ENCODE results near the gene KRT36. TPM values are rescaled to one million over a fixed set of nuclear protein-coding genes. Genes with fewer than 3 reads are reported as not detected.

The KRT36 gene
- total RNA-seq, 1 donor from 2014 or later = not detected

GRCh38 chr17:41444640-41445039 lies 45.1 kb downstream of the KRT36 start:
- DNase-seq (ENCODE audit: low spot score) = no peak
- Mint-ChIP-seq H3K4me1 (ENCODE audit: low read depth) (no peaks in the 10 kb centered on the region), H3K4me3 (ENCODE audit: unreplicated experiment) (no peak overlapping the region), H3K36me3 (ENCODE audit: low read depth) (no peaks in the 10 kb centered on the region), H3K27me3 (ENCODE audit: low read depth) (peaks cover 24% of the 10 kb centered on the region), H3K9me3 (ENCODE audit: low read depth) (peaks cover 3% of the 10 kb centered on the region), H3K27ac (ENCODE audit: unreplicated experiment) (no peak overlapping the region)
- TF ChIP-seq CTCF (IDR thresholded peaks at IDR 0.05) = no peak

GRCh38 chr17:41444186-41444585 lies 45.5 kb downstream of the KRT36 start:
- H3K4me3 Mint-ChIP-seq (ENCODE audit: unreplicated experiment) = no peak overlapping the region
- H3K4me1 Mint-ChIP-seq (ENCODE audit: low read depth) = no peaks in the 10 kb centered on the region
- no peak for TF ChIP-seq CTCF (IDR thresholded peaks at IDR 0.05)
- H3K9me3 Mint-ChIP-seq (ENCODE audit: low read depth) = peaks cover 3% of the 10 kb centered on the region
- H3K27ac Mint-ChIP-seq (ENCODE audit: unreplicated experiment) = no peak overlapping the region
- no peaks in the 10 kb centered on the region for H3K36me3 Mint-ChIP-seq (ENCODE audit: low read depth)
- H3K27me3 Mint-ChIP-seq (ENCODE audit: low read depth) = peaks cover 25% of the 10 kb centered on the region
- DNase-seq (ENCODE audit: low spot score) = no peak

GRCh38 chr17:41442739-41443138 lies 47.0 kb downstream of the KRT36 start:
- H3K9me3 Mint-ChIP-seq (ENCODE audit: low read depth) = peaks cover 3% of the 10 kb centered on the region
- H3K36me3 Mint-ChIP-seq (ENCODE audit: low read depth) = no peaks in the 10 kb centered on the region
- no peak for DNase-seq (ENCODE audit: low spot score)
- no peak overlapping the region for H3K4me3 Mint-ChIP-seq (ENCODE audit: unreplicated experiment)
- peaks cover 20% of the 10 kb centered on the region for H3K27me3 Mint-ChIP-seq (ENCODE audit: low read depth)
- no peaks in the 10 kb centered on the region for H3K4me1 Mint-ChIP-seq (ENCODE audit: low read depth)
- TF ChIP-seq CTCF (IDR thresholded peaks at IDR 0.05) = no peak
- H3K27ac Mint-ChIP-seq (ENCODE audit: unreplicated experiment) = no peak overlapping the region

- peaks cover 3% of the 10 kb centered on the region for H3K9me3 Mint-ChIP-seq (ENCODE audit: low read depth)
- TF ChIP-seq CTCF (IDR thresholded peaks at IDR 0.05) = no peak
- H3K36me3 Mint-ChIP-seq (ENCODE audit: low read depth) = no peaks in the 10 kb centered on the region
- no peak within 1 kb of the TSS for H3K27ac Mint-ChIP-seq (ENCODE audit: unreplicated experiment)
- no peak for DNase-seq (ENCODE audit: low spot score)
- H3K27me3 Mint-ChIP-seq (ENCODE audit: low read depth) = peaks cover 25% of the 10 kb centered on the region
- H3K4me3 Mint-ChIP-seq (ENCODE audit: unreplicated experiment) = no peak within 1 kb of the TSS
- H3K4me1 Mint-ChIP-seq (ENCODE audit: low read depth) = no peaks in the 10 kb centered on the region
Measured at GRCh38 chr17:41440531-41441033, 49.1 kb downstream of the KRT36 start, which contains the start of gene KRT38. Gene KRT38 (minus strand): TSS chr17:41440983. CDS start chr17:41440921, 62 bp downstream.

GRCh38 chr17:41439375-41439774 lies 50.3 kb downstream of the KRT36 start:
- DNase-seq (ENCODE audit: low spot score) = no peak
- Mint-ChIP-seq H3K27ac (ENCODE audit: unreplicated experiment) (no peak overlapping the region), H3K27me3 (ENCODE audit: low read depth) (peaks cover 23% of the 10 kb centered on the region), H3K36me3 (ENCODE audit: low read depth) (no peaks in the 10 kb centered on the region), H3K4me3 (ENCODE audit: unreplicated experiment) (no peak overlapping the region), H3K9me3 (ENCODE audit: low read depth) (peaks cover 3% of the 10 kb centered on the region), H3K4me1 (ENCODE audit: low read depth) (no peaks in the 10 kb centered on the region)
- TF ChIP-seq CTCF (IDR thresholded peaks at IDR 0.05) = no peak

Measured in chondrocyte (in vitro differentiated cells).